Stimulated activated CD8-positive, alpha-beta memory T cell treated with anti-CD3 and anti-CD28 coated beads, Interleukin-7, amount 100 ng/mL, for 1 hour (primary cell): Measurements from ENCODE around the gene TBC1D9B.
"Not testable (repeated sequence)": the region's sequence is repeated elsewhere in the genome, so short reads cannot be mapped to it uniquely, and the experiment has no call there.

ENCODE experiments used
- DNase-seq, 2 donors: peaks; one replicate each; pipeline ENCODE4 v3.0.0-alpha.2; 2020; ENCODE audit warnings: low read depth in 2 of 2

TBC1D9B gene

DNA sequence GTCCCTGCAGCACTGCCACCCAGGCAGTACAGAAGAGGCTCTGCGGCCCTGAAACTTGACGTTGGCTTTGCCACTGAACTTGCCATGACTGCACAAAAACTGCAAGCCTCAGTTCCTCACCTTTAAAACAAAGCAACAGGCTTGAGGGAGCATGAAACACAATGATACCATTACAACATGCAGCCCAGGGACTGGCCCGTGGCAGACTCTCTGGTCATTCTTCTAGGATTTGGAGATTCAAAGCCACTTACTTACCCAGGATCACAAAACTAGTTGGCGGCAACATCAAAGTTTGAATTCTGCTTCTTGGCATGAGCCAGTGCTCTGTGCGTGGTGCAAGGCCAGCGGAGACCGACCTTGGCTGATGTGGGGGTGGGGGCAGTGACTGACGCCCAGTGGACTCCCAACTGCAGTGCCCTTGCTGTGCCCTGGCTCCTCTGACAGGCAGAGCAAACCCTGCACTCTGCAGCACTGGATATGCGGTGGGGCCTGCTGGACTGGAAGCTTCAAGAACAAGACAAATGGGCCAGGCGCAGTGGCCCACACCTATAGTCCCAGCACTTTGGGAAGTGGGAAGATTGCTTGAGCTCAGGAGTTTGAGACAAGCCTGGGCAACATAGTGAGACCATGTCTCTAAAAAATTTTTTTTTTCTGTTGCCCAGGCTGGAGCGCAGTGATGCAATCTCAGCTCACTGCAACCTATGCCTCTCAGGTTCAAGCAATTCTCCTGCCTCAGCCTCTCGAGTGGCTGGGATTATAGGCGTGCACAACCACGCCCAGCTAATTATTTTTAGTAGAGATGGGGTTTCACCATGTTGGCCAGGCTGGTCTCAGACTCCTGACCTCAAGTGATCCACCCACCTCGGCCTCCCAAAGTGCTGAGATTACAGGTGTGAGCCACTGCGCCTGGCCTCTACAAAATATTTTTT lies 68.1 kb downstream of the TBC1D9B start:
- DNase-seq = no peak

- DNase-seq = no peak
These were observed 70.4 kb downstream of the TBC1D9B start for GRCh38 chr5:179837076-179838011.

- peak; percentile 27 for DNase-seq
These were observed 71.3 kb downstream of the TBC1D9B start for GRCh38 chr5:179836225-179837019.

GRCh38 chr5:179834871-179835270 lies 72.8 kb downstream of the TBC1D9B start:
- not testable (repeated sequence) for DNase-seq

DNA sequence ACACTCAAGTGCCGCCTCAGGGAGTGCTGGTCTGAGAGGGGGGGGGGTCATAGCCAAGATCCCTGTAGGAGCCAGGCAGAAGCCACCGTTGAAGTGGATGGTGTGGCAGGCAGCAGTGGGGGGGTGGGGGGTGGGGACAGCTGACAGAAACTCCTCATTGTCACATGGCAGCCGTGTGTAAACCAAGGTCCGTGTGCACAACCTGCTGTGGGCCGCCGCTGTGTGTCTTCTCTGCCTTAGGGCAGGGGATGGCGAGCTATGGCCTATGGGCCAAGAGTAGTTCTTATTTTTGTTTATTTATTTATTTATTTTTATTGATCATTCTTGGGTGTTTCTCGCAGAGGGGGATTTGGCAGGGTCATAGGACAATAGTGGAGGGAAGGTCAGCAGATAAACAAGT lies 73.6 kb downstream of the TBC1D9B start:
- no peak for DNase-seq

DNA sequence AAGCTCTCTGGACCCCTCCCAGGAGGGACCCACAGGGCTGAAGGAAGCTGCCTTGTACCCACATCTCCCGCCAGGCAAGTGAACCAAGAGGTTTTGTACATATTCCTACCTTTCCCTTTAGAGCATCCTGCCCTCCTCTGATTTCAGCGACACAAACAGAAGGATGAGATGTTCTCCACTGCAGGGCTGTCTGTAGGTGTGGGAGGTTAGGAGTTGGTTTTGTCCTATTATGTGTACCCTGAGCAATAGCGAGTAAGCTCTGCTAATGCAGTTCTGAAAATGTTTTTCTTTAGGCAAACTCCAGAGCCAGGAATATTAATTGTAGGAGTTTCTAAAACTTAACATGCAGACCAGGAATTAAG lies 74.0 kb downstream of the TBC1D9B start:
- no peak for DNase-seq

- DNase-seq = no peak
These were observed 74.5 kb downstream of the TBC1D9B start for GRCh38 chr5:179833056-179833708.

GRCh38 chr5:179832039-179832745 lies 75.5 kb downstream of the TBC1D9B start:
- DNase-seq = no peak

- DNase-seq = no peak
These were observed 76.8 kb downstream of the TBC1D9B start for GRCh38 chr5:179830818-179831468.

GRCh38 chr5:179829732-179830435 lies 77.8 kb downstream of the TBC1D9B start:
- DNase-seq = no peak

GRCh38 chr5:179828756-179829421 lies 78.8 kb downstream of the TBC1D9B start:
- DNase-seq = no peak

DNA sequence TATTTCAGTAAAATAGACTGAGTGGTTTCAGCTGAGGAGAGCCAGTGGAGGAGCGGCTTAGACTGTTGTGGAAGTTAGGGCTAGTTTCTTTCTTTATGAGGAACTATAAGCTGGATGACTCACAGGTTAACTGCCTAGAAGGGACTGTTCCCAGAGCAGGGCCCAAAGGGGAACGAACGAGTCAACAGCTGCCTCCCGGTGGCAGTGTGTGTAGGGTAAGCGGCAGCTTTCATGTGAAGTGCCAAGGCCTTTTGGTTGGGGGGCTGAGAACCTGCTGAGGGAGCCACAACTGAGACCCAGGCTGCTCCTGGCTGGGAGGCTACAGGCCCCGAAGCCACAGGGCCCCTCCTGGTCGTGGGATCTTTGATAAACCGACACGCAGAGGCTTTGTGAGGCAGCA lies 80.0 kb downstream of the TBC1D9B start:
- DNase-seq = no peak

DNA sequence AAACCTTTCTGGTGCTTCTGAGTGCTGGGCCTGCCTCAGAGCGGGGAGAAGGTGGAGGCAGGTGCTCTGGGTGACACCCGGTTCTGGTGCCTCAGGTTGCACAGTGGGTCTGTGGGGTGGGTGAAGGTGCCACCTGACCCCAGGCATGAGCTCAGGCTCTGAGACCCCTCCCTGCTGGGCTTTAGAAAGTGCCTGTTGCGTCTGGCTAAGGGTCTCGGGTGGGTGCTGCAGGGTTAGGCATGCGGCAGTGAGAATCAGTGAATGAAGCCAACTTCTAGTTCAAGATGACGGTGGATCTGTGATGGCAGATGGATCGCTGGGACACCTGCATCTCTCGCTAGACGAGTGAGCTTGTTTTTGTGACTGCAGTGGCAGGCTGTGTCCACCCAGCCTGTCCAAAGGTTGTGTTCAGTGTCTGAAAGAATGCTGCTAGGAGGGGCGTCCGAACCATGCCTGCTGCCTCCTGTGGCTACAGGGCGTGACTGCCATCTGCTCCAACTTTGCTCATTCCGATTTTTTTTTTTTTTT lies 82.0 kb downstream of the TBC1D9B start:
- DNase-seq = no peak

DNA sequence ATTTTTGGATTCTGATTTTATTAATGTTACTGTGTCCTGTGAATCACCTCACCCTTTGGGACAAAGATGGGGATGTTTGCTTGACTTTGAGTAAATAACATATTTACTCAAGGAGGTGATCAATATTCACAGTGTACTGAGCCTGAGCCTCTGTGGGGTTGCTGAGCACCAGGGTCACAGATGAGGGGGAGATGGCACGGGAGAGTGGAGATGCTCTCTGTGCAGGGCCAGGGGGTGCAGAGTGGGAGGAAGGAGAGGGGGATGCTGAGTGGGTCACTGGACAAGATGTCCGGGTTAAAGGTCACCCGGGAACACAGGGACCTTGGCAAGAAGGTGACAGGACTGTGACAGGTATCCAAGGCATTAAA lies 83.0 kb downstream of the TBC1D9B start:
- no peak for DNase-seq

DNA sequence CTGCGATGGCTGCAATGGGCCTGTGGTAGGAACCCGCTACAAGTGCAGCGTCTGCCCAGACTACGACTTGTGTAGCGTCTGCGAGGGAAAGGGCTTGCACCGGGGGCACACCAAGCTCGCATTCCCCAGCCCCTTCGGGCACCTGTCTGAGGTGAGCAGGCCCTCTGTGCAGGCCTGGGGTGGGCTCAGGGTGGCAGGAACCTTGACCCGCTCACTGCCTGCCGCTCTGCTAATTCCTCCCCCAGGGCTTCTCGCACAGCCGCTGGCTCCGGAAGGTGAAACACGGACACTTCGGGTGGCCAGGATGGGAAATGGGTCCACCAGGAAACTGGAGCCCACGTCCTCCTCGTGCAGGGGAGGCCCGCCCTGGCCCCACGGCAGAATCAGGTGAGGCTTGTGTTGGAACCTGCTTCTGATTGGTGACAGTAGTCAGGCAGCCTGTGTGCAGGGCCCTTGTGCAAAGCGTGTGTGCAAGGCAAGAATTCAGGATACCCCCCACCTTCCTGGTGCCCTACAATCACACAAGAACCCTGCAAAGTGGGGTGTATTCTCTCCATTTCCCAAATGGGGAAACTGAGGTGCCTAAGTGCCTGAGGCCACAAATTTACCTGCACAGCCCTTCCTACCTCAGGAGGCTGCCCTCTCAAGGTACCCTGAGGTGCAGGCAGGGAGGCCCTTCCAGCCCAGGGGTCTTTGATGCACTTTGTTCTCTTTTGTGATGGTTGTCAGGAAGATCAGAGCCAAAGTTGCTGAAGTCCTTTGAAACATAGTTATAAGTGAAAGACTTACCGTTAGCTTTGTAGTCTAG lies 83.6 kb downstream of the TBC1D9B start:
- DNase-seq = no peak

DNA sequence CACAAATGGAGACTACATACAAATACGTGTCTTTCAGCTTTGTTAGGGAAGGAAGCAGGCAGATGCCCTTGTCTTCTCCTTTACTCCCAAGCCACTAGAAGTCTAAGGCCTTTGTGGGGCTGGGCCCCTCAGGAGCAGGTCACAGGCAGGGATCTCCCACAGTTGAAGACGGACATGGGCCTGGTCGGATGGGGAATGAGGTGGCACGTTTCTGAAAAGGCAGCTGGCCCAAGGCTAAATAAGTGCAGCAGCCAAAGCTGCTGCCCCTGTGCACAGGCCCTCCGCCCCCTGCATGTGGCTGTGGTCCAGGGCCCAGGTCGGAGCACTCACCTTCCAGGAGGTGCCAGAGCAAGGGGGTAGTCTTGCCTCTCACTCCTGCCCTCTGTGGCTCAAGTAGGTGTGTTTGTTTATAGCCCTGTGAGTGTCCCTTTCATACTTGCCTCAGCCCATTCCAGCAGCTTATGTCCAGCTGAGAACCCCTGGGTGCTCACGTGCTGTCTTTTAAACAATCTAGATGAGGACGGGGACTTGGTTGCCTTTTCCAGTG lies 85.2 kb downstream of the TBC1D9B start:
- DNase-seq = no peak

DNA sequence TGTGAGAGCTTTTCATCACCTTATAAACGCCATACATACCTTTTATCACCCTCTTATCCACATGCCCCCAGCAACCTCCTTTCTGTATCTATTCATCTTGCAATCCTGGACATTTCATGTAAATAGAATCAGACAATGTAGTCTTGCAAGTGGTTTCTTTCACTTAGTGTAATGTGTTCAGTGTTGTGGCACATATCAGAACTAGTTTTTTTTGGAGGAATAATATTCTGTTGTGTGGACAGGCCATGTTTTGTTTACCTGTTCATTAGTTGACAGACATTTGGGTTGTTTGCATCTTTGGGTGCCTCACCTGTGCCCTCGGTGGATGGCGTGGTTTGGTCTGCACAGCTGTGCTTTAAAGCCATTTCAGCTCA lies 85.7 kb downstream of the TBC1D9B start:
- DNase-seq = no peak
